Measurements from ENCODE around the gene COL8A1.

- no peak for TF ChIP-seq CTCF (IDR thresholded peaks at IDR 0.05)
- no peak for TF ChIP-seq POLR2AphosphoS5 (IDR thresholded peaks at IDR 0.05)
- TF ChIP-seq POLR2A (IDR thresholded peaks at IDR 0.05): no peak
These were observed 73.0 kb downstream of the COL8A1 start for GRCh38 chr3:99711351-99711750.

All from prostate gland (tissue), 2 donors.